ENCODE measurements around the gene FAM13C. TPM values are rescaled to one million over a fixed set of nuclear protein-coding genes. Genes with fewer than 3 reads are reported as not detected.

The FAM13C gene
- total and polyA plus RNA-seq, 2 of the 4 experiments (the other 2 are of a cell fraction) = 1.6 to 2.9 TPM

- Histone ChIP-seq H2BK15ac (ENCODE audit: low read depth, low read length) (no peak overlapping the region), H3K27ac (ENCODE audit: insufficient read depth, low read length) (no peak overlapping the region), H2AK9ac (replicated peaks; ENCODE audit: low read depth, low read length, poor library complexity) (no peak overlapping the region), H2BK20ac (ENCODE audit: low read depth, low read length) (no peak overlapping the region), H4K20me1 (ENCODE audit: insufficient read depth, low read length) (no peaks in the 10 kb centered on the region), H3K56ac (ENCODE audit: extremely low read depth, insufficient read depth, low read length) (no peak overlapping the region), H3K4me2 (ENCODE audit: low read depth, low read length) (no peak overlapping the region), H2AFZ (replicated peaks; ENCODE audit: low read length, poor library complexity) (no peak overlapping the region), H4K91ac (ENCODE audit: insufficient read depth, low read depth, low read length) (no peak overlapping the region), H3K18ac (ENCODE audit: low read depth, low read length) (no peak overlapping the region), H4K5ac (ENCODE audit: low read depth, low read length) (no peak overlapping the region), H3K4me3 (ENCODE audit: insufficient read depth, low read depth, low read length) (no peak overlapping the region), H3K36me3 (ENCODE audit: control insufficient read depth, insufficient read depth, low read length) (no peaks in the 10 kb centered on the region), H3K23ac (ENCODE audit: low read depth, low read length) (no peak overlapping the region), H3K4me1 (ENCODE audit: control insufficient read depth, insufficient read depth, low read length) (no peaks in the 10 kb centered on the region), H3K4ac (ENCODE audit: low read depth, low read length) (no peak overlapping the region), H3K9ac (ENCODE audit: low read depth, low read length) (no peak overlapping the region), H3K9me3 (ENCODE audit: control insufficient read depth, insufficient read depth, low read length) (no peaks in the 10 kb centered on the region), H2BK120ac (ENCODE audit: low read depth, low read length) (no peak overlapping the region), H4K8ac (ENCODE audit: low read depth in 2 of 2, low read length in 2 of 2) (no peak overlapping the region), H3K9me1 (ENCODE audit: insufficient read depth, low read length) (no peaks in the 10 kb centered on the region), H3K27me3 (ENCODE audit: control insufficient read depth, insufficient read depth, low read length) (no peaks in the 10 kb centered on the region), H3K79me1 (ENCODE audit: low read depth in 1 of 2, low read length in 2 of 2) (no peaks in the 10 kb centered on the region), H2AK5ac (ENCODE audit: low read depth, low read length) (no peak overlapping the region), H2BK5ac (ENCODE audit: low read depth, low read length, poor library complexity, severe bottlenecking) (no peak overlapping the region), H3K14ac (replicated peaks; ENCODE audit: low read depth, low read length) (no peak overlapping the region)
- in situ Hi-C loops (cut with MboI; ENCODE audit: low sequenced_read_pairs) (no loop called here), dilution Hi-C loops (cut with HindIII; ENCODE audit: low sequenced_read_pairs, unreplicated experiment) (no loop called here), intact Hi-C loops (cut with micrococcal nuclease) (loop anchor here (10.0 kb wide), 1 partner anchor 967 kb away; no protein-coding TSS in a partner anchor)
- no peak for TF ChIP-seq NFE2L2 (IDR thresholded peaks at IDR 0.05; ENCODE audit: low read depth, low read length)
- TF ChIP-seq MAZ (IDR thresholded peaks at IDR 0.05; ENCODE audit: borderline replicate concordance, low read depth, low read length) = no peak
- no peak for TF ChIP-seq USF2 (IDR thresholded peaks at IDR 0.05; ENCODE audit: low read depth, low read length)
- no peak for TF ChIP-seq MAFK (IDR thresholded peaks at IDR 0.05; ENCODE audit: low read depth, low read length)
- no peak for TF ChIP-seq MXI1 (IDR thresholded peaks at IDR 0.05; ENCODE audit: borderline replicate concordance, low read depth, low read length)
- TF ChIP-seq POLR2A (IDR thresholded peaks at IDR 0.05; ENCODE audit: low read depth, low read length) = no peak
- TF ChIP-seq RAD21 (IDR thresholded peaks at IDR 0.05; ENCODE audit: low read length) = no peak
- no peak for TF ChIP-seq CHD1 (IDR thresholded peaks at IDR 0.05; ENCODE audit: low read depth, low read length)
- TF ChIP-seq CEBPB (IDR thresholded peaks at IDR 0.05; ENCODE audit: low read depth, low read length) = no peak
- TF ChIP-seq FOS (IDR thresholded peaks at IDR 0.05; ENCODE audit: low read depth, low read length) = no peak
- TF ChIP-seq CTCF (conservative IDR thresholded peaks at IDR 0.05; ENCODE audit: low read depth, low read length) = no peak
- TF ChIP-seq BHLHE40 (IDR thresholded peaks at IDR 0.05; ENCODE audit: low read depth, low read length) = no peak
- TF ChIP-seq ELK1 (IDR thresholded peaks at IDR 0.05; ENCODE audit: borderline replicate concordance, low read depth, low read length) = no peak
- no peak for TF ChIP-seq RCOR1 (IDR thresholded peaks at IDR 0.05; ENCODE audit: insufficient replicate concordance, low read length)
- TF ChIP-seq SMC3 (IDR thresholded peaks at IDR 0.05; ENCODE audit: low read depth, low read length) = no peak
- no peak for TF ChIP-seq RFX5 (IDR thresholded peaks at IDR 0.05; ENCODE audit: low read depth, low read length)
- ATAC-seq (ENCODE audit: low read depth) = no peak
- no peak for DNase-seq
- POLR2A ChIA-PET (ENCODE audit: unreplicated experiment) = no interaction called here
- no TSS peak for BruUV-seq (replicated peaks)
- CTCF ChIA-PET = no interaction called here
These were observed 124.6 kb downstream of the FAM13C start for GRCh38 chr10:59237775-59238174.
